GM13977 (cell line): ENCODE data around the gene LHFPL2.
A peak's percentile ranks its signal among the peaks of the same experiment; 100 is the strongest.

Experiments
- DNase-seq: peaks from one replicate; pipeline ENCODE4 v3.0.0; 2012; ENCODE audit warnings: low spot score
- in situ Hi-C: fragments of 300-500 bp; cut with MboI; formaldehyde crosslinking; loops from one replicate; pipeline ENCODE4 v1.12.0; 2022; ENCODE audit warnings: low sequenced_read_pairs, low pct_unique_long_range_greater_than_20kb, mixed read lengths, inconsistent platforms; ENCODE audit not compliant: unreplicated experiment
- TF ChIP-seq, protein P1 (sequence below): IDR thresholded peaks from 2 replicates; pipeline ENCODE4 v1.5.1; 2012; ENCODE audit warnings: mild to moderate bottlenecking, control low read depth; ENCODE audit not compliant: insufficient read depth; ENCODE audit errors: extremely low read depth, missing control alignments

LHFPL2 gene

DNA sequence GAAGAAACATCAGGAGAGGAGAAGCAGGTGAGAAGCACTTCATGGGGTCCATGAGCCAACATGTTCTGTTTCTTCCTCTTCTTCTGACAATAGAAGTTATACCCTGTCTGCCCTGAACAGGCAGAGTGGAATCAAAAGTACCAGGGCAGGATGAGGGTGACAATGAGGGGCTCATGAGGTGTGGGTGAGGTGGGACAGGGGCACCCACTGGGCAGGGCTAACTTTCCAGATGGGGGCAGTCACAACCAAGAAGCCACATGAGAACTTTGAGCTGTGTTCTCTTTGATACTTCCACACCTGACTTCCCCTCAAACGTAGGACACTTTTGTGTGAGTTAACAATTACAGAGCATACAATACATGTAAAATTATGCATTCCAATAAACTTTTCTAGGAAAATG lies 92.7 kb downstream of the LHFPL2 start:
- no peak for DNase-seq
- TF ChIP-seq, protein P1, sequence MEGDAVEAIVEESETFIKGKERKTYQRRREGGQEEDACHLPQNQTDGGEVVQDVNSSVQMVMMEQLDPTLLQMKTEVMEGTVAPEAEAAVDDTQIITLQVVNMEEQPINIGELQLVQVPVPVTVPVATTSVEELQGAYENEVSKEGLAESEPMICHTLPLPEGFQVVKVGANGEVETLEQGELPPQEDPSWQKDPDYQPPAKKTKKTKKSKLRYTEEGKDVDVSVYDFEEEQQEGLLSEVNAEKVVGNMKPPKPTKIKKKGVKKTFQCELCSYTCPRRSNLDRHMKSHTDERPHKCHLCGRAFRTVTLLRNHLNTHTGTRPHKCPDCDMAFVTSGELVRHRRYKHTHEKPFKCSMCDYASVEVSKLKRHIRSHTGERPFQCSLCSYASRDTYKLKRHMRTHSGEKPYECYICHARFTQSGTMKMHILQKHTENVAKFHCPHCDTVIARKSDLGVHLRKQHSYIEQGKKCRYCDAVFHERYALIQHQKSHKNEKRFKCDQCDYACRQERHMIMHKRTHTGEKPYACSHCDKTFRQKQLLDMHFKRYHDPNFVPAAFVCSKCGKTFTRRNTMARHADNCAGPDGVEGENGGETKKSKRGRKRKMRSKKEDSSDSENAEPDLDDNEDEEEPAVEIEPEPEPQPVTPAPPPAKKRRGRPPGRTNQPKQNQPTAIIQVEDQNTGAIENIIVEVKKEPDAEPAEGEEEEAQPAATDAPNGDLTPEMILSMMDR, result peak; percentile 33
- in situ Hi-C loops, result no loop called here

DNA sequence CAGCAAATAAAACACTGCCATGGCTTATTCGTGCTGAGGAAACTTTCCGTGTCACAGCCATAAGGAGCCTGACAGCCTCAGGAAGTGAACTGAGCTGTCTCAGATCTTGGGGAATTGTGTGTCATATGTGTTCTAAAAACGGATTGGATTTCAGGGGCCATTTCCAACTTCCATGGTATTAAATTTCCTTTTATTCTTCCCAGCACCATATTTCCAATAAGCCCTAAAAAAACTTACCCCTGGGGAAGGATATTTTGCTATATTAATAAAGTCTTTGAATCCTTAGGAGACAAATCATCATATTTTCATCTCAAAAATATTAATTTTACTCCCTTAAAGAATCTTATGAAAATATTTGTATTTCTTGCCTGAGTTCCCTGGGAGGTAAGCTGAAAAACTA lies 93.9 kb downstream of the LHFPL2 start:
- TF ChIP-seq, protein P1, result no peak
- no peak for DNase-seq
- in situ Hi-C loops, result no loop called here

DNA sequence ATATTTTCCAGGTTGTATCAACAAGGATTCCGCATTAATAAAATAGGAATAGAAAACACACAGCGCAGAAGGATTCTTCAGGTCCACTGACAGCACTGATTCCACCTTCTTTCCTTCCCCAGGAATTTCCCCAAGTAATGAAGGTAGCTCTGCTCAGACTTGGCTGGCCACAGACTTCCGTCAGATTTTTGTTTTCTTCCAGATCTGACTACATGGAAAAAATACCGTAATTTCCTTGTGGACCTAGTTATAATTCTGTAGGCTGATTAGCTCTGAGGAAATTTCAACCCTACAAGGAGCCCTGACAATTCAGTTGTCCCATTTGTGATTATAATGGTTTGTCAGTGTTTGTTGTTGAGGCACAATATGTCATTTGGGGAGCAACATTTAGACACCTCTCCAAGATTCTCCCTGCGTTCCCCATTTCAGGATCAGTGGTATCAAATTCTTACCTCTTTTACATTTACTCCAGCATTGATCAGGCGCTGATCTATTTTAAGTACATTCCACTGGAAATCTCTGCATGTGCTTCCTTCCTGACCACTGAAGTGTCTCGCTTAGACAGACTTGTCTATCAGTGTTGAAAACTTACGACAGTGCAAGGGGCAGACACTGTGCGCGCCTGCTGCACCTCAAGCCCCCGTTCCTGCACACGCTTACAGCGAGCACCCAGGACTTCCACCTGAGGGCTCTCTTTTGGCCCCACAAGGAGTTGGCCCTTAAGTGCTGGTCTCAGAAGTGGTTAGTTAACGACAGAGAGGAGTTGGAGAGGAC lies 94.8 kb downstream of the LHFPL2 start:
- TF ChIP-seq, protein P1, result no peak
- DNase-seq, result no peak
- in situ Hi-C loops, result no loop called here

DNA sequence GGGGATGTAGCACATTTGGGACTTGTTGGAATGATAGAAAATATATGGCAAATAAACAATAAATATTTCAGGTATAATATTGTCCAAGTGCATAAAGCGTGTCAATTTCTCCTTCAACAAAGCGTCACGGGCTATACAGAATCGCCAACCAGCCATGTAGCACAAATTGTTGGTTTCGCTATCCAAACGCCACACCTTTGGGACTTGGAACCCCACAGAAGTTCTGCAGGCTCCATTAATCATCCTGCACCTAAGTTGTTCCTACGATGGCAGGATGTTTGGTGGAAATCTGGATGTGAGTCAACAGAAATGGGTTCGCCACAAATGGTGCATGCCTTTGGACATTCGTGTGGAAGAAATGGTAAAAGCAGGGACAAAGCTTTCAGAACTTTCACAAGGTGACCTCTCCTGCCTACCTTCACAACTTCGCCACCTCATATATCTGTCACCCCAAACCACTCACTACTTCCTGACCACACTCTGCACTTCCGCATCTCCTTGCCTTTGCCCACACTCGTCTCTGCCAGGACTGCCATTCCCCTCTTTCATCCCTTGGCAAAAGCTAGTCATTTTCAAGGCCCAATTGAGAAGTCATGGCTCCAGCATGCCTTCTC lies 95.7 kb downstream of the LHFPL2 start:
- in situ Hi-C loops, result no loop called here
- no peak for DNase-seq
- TF ChIP-seq, protein P1, result no peak

DNA sequence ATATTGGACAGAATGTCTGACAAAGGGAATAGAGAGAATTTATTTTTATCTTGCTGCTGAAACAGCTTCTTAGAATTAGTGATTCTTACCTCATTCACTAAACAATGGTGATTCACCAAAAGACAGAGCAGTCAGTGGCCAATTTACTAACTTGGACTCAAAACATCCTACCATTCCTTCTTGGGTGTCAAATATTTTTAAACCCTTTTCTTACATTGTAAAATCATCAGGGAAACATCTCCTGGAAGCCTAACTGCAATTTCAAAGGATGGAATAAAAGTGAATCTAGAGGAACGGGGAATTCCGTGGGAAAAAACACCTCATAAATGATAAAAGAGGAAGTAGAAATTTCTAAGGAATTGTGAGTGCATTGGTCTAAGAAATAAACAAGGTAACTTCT lies 97.7 kb downstream of the LHFPL2 start:
- no peak for DNase-seq
- in situ Hi-C loops, result no loop called here
- TF ChIP-seq, protein P1, result no peak

DNA sequence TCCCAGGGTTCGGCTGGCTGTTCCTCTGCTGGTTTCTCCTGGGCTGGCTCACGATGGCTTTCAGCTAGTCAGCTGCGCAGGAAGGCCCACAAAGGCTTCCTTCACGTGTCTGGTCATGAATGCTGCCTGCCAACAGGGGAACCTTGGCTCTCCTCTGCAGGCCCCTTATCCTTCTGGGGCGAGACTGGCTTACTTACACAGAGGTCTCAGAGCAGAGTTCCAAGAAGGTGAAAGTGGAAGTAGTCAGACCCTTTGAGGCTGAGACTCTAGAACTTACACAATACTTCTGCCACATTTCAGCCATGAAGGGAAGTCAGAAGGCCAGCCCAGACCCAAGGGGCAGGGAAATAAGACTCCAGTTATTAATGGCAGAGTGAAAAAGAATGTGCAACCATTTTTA lies 99.5 kb downstream of the LHFPL2 start:
- in situ Hi-C loops, result no loop called here
- DNase-seq, result no peak
- TF ChIP-seq, protein P1, result no peak
